Measurements from ENCODE around the gene NUDT7.

Gene NUDT7

DNA sequence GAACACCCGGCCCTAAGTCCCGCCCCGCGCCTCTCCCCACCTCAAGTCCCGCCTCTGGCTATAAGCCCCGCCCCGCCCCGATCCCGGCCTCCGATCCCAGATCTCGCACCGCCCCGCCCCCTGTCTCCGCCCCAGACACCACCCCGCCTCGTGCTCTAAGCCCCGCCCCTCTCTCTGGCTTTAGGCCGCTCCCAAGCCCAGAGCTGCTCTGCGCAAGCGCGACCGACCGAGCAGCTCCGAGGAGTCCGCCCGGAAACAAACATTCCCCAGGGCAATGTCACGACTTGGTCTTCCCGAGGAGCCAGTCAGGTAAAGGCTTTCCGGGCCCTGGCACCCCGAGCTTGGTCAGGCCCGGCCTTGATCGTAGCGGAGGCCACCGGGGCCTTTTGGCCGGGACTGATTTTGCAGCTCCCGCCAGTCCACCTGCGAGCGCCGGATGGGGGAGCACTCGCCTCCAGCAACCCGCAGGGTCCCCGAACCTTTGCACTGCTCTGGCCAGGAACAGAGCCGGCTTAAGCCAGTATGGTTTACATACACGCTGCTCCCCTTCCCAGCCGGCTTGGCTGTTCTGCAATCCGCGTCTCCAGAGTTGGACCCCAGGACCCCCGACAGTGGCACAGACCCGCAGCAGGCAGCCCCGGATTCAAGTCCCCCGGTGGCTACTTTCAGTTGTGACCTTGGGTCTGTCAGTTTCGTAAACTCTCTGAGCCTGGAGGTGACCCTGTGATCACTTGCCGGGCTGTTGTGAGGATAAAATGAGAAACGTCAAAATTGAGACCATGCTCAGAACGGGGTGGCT, at the start of gene NUDT7:
Gene NUDT7 (plus strand): TSS at position 206 of the 799 bp plus-strand sequence. CDS start 69 bp downstream, at position 275.
- peak; percentile 99 for DNase-seq

DNA sequence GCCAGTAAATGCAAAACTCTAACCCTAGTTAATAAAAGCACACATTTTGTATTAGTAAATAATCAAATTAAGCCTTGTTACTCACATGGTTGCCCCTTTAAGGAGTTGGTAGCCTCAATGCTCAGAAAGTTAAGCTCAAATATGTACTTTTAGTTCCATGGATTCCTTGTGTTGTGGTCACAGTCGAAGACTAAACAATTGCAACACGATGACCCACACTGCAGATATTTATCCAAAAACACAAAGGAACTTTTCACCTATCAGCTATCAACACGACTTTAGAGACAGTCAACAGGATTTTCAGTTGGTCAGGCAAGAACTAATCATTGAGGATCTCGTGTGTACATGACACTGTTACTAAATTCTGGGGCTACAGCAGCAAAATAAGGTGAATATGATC, 47.4 kb upstream of the NUDT7 start:
- no peak for DNase-seq

DNA sequence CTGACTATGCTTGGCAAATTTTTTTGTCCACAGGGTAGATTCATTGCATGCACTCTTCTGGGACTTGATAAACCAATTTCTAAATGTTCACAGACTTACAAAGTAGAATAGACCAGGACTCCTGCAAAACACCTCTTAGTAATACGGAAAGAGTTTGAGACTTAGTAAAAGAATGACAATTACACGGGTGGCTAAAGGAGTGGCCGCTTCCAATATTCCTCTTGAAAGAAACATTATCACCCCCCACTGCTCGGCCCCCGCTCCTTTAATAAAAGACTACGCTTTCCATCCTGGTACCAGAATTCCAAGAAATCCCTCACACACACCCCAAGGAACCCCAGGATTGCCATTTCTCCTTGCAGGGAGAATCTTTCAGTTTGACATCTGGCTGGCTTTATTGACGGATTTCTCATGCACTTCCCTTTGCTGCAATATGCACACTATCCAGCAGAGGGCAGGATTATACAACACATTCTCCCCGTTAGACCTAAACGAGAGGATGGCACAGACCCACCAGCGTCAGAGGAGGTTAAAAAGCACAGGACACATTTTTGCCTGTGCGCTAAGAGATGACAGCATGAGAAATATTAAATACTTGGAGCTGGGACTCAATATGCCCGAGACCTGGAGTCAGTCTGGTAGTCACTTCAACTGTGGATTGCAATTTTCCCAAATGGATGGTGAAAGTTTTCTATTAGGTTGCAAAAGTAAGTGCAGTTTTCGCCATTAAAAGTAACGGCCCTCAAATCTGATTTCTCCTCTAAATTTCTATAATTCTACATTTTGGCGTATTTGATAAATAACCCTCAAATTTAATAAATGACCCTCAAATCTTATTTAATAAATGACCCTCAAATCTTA, 46.6 kb upstream of the NUDT7 start:
- peak; percentile 39 to 67 for DNase-seq

- DNase-seq, result no peak
Observed at GRCh38 chr16:77677129-77677528, 45.2 kb upstream of the NUDT7 start.

DNA sequence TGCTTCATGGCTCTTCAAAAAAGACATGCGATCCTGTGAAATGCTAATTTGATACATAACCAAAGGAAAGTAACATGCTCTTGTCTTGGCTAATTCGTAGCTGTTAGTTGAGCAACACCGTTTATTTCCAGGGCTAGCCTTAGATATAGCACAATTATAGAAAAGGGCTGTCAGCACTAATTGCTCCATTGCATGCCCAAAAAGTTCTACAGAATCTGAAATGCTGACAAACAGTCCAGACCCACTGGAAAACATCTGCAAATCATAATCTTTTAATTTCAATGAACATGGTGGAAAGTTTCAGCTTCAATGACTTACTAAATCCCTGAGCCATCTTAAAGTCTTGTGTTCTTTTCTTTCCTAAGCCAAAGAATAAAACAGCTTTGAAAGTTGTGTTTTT, 42.9 kb upstream of the NUDT7 start:
- DNase-seq, result no peak

DNA sequence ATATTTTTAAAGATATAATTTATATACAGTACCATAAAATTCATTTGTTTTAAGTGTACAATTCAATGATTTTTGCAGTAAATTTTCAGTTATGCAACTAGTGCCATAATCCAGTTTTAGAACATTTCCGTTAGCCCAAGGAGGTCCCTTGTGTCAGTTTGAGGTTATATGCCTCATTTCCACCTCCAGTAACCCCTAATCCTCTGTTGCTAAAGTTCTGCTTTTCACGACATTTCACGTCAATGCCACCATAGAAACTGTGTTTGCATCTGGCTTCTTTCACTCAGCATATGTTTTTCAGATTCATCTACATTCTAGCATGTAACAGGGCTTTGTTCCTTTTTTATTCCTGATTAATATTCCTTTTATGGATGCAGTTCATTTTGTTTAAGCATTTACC, 42.4 kb upstream of the NUDT7 start:
- no peak for DNase-seq

DNA sequence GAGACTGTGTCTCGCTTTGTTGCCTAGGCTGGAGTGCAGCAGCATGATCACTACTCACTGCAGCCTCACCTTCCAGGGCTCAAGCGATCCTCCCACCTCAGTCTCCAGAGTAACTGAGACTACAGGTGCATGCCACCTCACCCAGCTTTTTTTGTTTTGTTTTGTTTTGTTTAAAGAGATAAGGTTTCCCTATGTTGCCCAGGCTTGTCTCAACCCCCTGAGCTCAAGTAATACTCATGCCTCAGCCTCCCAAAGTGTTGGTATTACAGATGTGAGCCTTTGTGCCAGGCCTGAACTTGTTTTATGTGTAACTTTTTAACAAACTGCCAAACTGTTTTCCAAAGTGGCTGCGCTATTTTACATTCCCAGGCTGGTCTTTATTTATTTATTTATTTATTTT, 41.8 kb upstream of the NUDT7 start:
- no peak for DNase-seq

GRCh38 chr16:77682586-77682985, 39.7 kb upstream of the NUDT7 start:
- DNase-seq, result no peak

GRCh38 chr16:77683397-77684180, 38.7 kb upstream of the NUDT7 start:
- no peak for DNase-seq

DNA sequence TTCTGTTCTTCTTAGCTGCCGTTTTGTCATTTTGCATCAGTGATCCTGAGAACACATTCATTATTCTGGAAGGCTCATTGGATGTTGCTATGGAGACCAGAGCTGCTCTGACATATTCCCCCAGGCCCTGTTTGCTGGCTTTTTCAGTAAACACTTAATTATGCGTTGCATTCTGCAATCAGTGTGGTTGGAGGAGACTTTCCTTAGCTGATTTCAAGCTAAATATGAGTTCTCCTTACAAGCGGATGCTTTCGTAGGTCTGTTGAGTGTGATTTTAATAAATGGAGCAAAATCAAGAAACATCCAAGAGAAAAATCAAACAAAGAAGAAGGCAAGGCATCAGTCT, 38.2 kb upstream of the NUDT7 start:
- DNase-seq, result no peak

- DNase-seq, result no peak
Observed at GRCh38 chr16:77686385-77686784, 35.9 kb upstream of the NUDT7 start.

DNA sequence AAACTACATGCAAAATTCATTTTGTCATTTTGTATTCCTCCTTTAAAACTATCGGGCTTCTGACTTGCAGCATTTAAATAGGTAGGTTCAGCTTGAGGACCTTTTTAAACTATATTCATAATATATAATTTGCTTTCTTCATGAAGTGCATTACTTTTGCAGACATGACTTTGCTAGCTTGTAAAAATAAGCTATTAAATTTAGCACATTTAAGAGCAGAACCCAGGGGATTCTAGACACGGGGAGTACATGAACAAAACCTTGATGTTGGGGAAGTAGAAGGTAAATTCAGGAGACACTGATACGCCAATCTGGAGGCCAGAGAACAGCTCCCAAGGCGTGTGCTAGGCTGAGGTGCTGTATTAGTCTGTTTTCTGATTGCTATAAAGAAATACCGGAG, 32.3 kb upstream of the NUDT7 start:
- DNase-seq, result no peak

DNA sequence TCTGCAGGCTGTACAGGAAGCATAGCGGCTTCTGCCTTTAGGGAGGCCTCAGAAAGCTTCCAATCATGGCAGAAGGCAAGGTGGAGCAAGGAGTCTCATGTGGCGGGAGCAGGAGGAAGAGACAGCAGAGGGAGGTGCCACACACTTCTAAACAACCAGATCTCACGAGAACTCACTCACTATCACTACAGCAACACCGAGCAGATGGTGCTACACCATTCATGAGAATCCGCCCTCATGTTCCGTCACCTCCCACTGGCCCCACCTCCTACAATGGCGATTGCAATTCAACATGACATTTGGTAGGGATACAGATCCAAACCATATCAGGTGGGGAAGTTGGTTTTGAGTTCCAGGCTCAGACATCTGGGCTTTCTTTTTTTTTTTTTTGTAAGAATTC, 31.9 kb upstream of the NUDT7 start:
- no peak for DNase-seq

GRCh38 chr16:77692612-77693011, 29.7 kb upstream of the NUDT7 start:
- no peak for DNase-seq

- no peak for DNase-seq
Observed at GRCh38 chr16:77696149-77696548, 26.2 kb upstream of the NUDT7 start.

GRCh38 chr16:77700846-77701245, 21.5 kb upstream of the NUDT7 start:
- no peak for DNase-seq

DNA sequence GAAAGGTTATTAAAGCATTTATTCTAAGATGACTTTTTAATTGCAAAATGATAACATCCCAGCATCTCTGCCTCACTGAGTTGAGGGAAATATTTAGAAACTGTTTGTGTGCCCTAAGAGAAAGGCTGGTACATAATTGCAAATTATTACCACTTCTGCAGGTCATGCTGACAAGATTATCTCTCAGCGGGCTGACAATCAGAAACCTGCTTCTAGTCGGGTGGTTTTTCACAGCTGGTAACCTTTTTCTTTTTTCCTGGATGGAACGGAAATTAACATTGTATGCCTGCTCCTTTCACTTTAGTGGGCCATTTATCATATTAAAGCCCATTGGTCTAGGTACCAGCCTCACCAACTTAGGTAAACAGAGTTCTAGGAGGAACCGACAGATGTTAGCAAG, 17.0 kb upstream of the NUDT7 start:
- no peak for DNase-seq

DNA sequence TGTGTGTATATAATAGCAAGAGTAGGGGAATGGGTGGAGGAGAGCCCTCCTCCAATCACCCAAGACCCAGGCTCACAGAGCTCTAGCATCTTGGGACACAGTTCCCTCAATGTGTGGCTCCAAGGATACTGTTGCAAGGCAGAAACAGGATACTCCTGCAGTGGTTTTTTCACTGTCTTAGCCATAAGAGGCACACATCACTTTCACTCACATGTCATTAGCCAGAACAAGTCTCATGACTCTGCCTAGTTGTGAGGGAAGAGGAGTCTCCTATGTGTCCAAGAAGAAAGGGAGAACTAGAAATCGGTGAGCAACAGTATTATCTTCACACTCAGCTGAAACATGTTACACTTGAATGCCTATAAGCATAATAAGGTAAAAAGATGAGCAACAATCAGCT, 11.1 kb upstream of the NUDT7 start:
- DNase-seq, result no peak

GRCh38 chr16:77711775-77712174, 10.5 kb upstream of the NUDT7 start:
- DNase-seq, result no peak

GRCh38 chr16:77715145-77715544, 7.2 kb upstream of the NUDT7 start:
- DNase-seq, result no peak

DNA sequence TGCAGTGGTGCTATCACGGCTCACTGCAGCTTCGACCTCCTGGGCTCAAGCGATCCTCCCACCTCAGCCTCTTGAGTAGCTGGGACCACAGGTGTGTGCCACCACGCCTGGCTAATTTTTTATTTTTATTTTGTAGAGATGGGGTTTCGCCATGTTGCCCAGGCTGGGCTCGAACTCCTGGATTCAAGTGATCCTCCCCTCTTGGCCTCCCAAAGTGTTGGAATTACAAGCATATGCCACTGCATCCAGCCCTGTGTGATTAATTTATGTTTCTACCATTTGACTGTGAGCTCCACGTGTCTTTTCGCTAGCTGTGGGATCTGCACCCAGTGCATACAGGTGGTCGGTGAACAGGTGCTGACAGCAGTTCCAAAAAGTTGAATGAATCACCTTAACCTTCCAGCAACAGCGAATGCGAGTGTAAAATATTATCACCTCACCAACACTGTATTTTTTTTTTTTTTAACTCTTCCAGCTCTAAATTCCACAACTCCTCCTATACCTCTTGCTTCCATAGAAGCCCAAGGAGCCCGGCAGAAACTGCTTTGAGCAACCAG, 484 bp upstream of the NUDT7 start:
- peak in 1 of 2 donors; percentile 19 for DNase-seq

GRCh38 chr16:77723108-77723514, 797 bp downstream of the NUDT7 start:
- DNase-seq, result no peak

DNA sequence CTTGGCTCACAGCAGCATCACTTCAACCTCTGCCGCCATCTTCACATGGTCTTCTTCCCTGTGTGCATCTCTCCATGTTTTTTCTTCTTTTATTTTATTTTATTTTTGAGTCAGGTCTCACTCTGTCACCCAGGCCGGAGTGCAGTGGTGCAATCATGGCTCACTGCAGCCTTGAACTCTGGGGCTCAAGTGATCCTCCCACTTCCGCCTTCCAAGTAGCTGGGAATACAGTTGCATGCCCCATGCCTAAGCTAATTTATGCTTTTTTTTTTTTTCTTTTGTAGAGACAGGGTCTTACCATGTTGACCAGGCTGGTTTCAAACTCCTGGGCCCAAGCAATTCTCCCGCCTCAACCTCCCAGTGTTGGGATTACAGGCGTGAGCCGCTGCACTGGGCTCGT, 1.9 kb downstream of the NUDT7 start:
- no peak for DNase-seq

All from stimulated activated CD4-positive, alpha-beta T cell treated with anti-CD3 and anti-CD28 coated beads, Interleukin-2, amount 100 ng/mL, for 24 hours (primary cell).